Measurements from ENCODE around the gene FAM167B. TPM values are rescaled to one million over a fixed set of nuclear protein-coding genes. Genes with fewer than 3 reads are reported as not detected.
A peak's percentile ranks its signal among the peaks of the same experiment; 100 is the strongest.
"Not testable (repeated sequence)": the region's sequence is repeated elsewhere in the genome, so short reads cannot be mapped to it uniquely, and the experiment has no call there.

The FAM167B gene
- total and polyA plus RNA-seq, 3 experiments from 2014 or later = 0.33 to 0.63 TPM; not detected in 1

DNA sequence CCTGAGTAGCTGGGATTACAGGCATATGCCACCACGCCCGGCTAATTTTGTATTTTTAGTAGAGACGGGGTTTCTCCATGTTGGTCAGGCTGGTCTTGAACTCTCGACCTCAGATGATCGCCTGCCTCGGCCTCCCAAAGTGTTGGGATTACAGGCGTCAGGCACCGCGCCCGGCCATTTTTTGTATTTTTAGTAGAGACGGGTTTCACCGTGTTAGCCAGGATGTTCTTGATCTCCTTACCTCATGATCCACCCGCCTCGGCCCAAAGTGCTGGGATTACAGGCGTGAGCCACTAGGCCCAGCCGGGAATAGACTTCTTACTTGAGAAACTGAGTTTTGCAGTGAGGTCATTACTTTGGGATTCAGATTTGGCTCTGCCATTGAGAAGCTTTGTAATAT is 51.2 kb downstream of the FAM167B start:
- peaks cover 0 to 50% (median 10%) of the 10 kb centered on the region in 3 donors for H3K36me3 Mint-ChIP-seq
- DNase-seq; H3K36me3 ChIP-seq (ENCODE audit: insufficient read depth, low read length); H3K9me3 Mint-ChIP-seq; H3K9me3 ChIP-seq (ENCODE audit: low read length); H3K27me3 Mint-ChIP-seq; H3K27ac ChIP-seq (ENCODE audit: low read depth, low read length); POLR2A ChIA-PET; H3K4me3 ChIP-seq (ENCODE audit: low read length); H3K27me3 ChIP-seq (ENCODE audit: insufficient read depth, low read length, poor library complexity, severe bottlenecking): not testable (repeated sequence)
- peak overlapping the region in 1 of 7 donors; percentile 73 for H3K4me3 Mint-ChIP-seq
- peaks cover 52 to 71% (median 71%) of the 10 kb centered on the region in 3 donors for H3K4me1 Mint-ChIP-seq
- H3K27ac Mint-ChIP-seq = peak overlapping the region in 3 of 8 donors; percentile 33 to 50 (median 46)
- CTCF ChIA-PET = interaction anchor here (0.6 kb wide), 1 partner anchor 33 kb away, joined by 3 read pairs; no protein-coding TSS in a partner anchor
- peaks cover 57% of the 10 kb centered on the region for H3K4me1 ChIP-seq (ENCODE audit: insufficient read depth, low read length)

Other genes starting within 250 kb of the FAM167B start
- gene KHDRBS1, start 233.4 kb upstream of the FAM167B start, total RNA-seq = 100 to 1,000 TPM; 210 TPM
- 117 TPM for gene KHDRBS1, start 233.4 kb upstream of the FAM167B start, polyA plus RNA-seq
- gene TMEM39B, start 174.3 kb upstream of the FAM167B start, total RNA-seq = 10 to 100 TPM; 23.4 to 25.8 TPM
- gene TMEM39B, start 174.3 kb upstream of the FAM167B start, polyA plus RNA-seq = 2.4 TPM
- gene KPNA6, start 139.2 kb upstream of the FAM167B start, total RNA-seq = 10 to 100 TPM; 91.8 to 96.7 TPM
- gene KPNA6, start 139.2 kb upstream of the FAM167B start, polyA plus RNA-seq = 29.3 TPM
- gene TXLNA, start 67.5 kb upstream of the FAM167B start, total RNA-seq = 10 to 100 TPM; 99.0 to 99.9 TPM
- 31.2 TPM for gene TXLNA, start 67.5 kb upstream of the FAM167B start, polyA plus RNA-seq
- gene CCDC28B, start 46.6 kb upstream of the FAM167B start, total RNA-seq = 10 to 100 TPM; 20.6 to 21.0 TPM
- gene CCDC28B, start 46.6 kb upstream of the FAM167B start, polyA plus RNA-seq = 14.7 TPM
- gene IQCC, start 41.6 kb upstream of the FAM167B start, total RNA-seq = 1 to 10 TPM; 5.6 to 5.7 TPM
- 1.6 TPM for gene IQCC, start 41.6 kb upstream of the FAM167B start, polyA plus RNA-seq
- gene DCDC2B, start 38.1 kb upstream of the FAM167B start, total RNA-seq = under 1 TPM in 1 of 2 experiments, not detected in 1; 0.11 TPM
- gene DCDC2B, start 38.1 kb upstream of the FAM167B start, polyA plus RNA-seq = 0.13 TPM
- gene TMEM234, start 24.9 kb upstream of the FAM167B start, total RNA-seq = 10 to 100 TPM; 10.9 to 12.2 TPM
- gene TMEM234, start 24.9 kb upstream of the FAM167B start, polyA plus RNA-seq = 6.5 TPM
- gene EIF3I, start 24.8 kb upstream of the FAM167B start, total RNA-seq = 100 to 1,000 TPM; 381 to 390 TPM
- 173 TPM for gene EIF3I, start 24.8 kb upstream of the FAM167B start, polyA plus RNA-seq
- 100 to 1,000 TPM; 288 to 297 TPM for gene LCK, start 4.0 kb downstream of the FAM167B start, total RNA-seq
- 937 TPM for gene LCK, start 4.0 kb downstream of the FAM167B start, polyA plus RNA-seq
- gene HDAC1, start 44.9 kb downstream of the FAM167B start, total RNA-seq = 100 to 1,000 TPM; 164 to 172 TPM
- gene HDAC1, start 44.9 kb downstream of the FAM167B start, polyA plus RNA-seq = 180 TPM
- 10 to 100 TPM; 11.6 to 12.1 TPM for gene MARCKSL1, start 89.0 kb downstream of the FAM167B start, total RNA-seq
- 45.8 TPM for gene MARCKSL1, start 89.0 kb downstream of the FAM167B start, polyA plus RNA-seq
- gene FAM229A, start 115.3 kb downstream of the FAM167B start, total RNA-seq = 1 to 10 TPM; 4.4 to 5.2 TPM
- 0.40 TPM for gene FAM229A, start 115.3 kb downstream of the FAM167B start, polyA plus RNA-seq
- 1 to 10 TPM in 1 of 2 experiments, under 1 TPM in 1; 0.33 to 1.1 TPM for gene TSSK3, start 115.3 kb downstream of the FAM167B start, total RNA-seq
- 0.44 TPM for gene TSSK3, start 115.3 kb downstream of the FAM167B start, polyA plus RNA-seq
- 10 to 100 TPM; 35.1 to 37.6 TPM for gene BSDC1, start 147.2 kb downstream of the FAM167B start, total RNA-seq
- gene BSDC1, start 147.2 kb downstream of the FAM167B start, polyA plus RNA-seq = 50.0 TPM
- not detected for gene ZBTB8B, start 217.8 kb downstream of the FAM167B start, total RNA-seq
- not detected for gene ZBTB8B, start 217.8 kb downstream of the FAM167B start, polyA plus RNA-seq

Data from CD8-positive, alpha-beta memory T cell (primary cell).